GM12865 (cell line): Measurements from ENCODE around the gene SALL4.
A peak's percentile ranks its signal among the peaks of the same experiment; 100 is the strongest.
"Not testable (repeated sequence)": the region's sequence is repeated elsewhere in the genome, so short reads cannot be mapped to it uniquely, and the experiment has no call there.

Experiments
- DNase-seq: peaks from one replicate; pipeline ENCODE4 v3.0.0; 2010; ENCODE audit warnings: low read depth
- H3K4me3 ChIP-seq: 2 replicates; pipeline ENCODE4 v1.5.1; 2011; ENCODE audit warnings: mild to moderate bottlenecking, low read depth, low read length, control low read depth
- TF ChIP-seq, protein P1 (sequence below): IDR thresholded peaks from 2 replicates; pipeline ENCODE4 v1.5.1; 2011; ENCODE audit warnings: low read length, control low read depth, low read depth, inconsistent platforms; ENCODE audit not compliant: insufficient read depth; ENCODE audit errors: missing control alignments

Gene SALL4

DNA sequence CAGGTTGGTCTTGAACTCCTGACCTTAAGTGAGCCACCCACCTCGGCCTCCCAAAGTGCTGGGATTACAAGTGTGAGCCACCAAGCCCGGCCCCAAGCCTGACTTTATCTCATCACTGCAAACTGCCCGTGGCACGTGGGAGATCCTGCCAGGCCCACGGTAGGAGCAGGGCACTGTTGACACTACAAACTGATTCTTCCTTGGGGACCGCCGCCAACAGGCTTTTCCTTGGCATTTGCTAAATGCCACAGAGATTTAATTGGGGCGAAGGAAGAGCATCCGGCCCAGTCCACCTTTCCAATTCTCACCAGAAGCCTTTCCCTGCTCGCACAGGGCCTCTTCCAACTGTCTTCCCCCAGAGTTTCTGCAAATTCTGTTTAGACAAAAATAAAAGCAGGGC is 45.1 kb downstream of the SALL4 start:
- TF ChIP-seq, protein P1, sequence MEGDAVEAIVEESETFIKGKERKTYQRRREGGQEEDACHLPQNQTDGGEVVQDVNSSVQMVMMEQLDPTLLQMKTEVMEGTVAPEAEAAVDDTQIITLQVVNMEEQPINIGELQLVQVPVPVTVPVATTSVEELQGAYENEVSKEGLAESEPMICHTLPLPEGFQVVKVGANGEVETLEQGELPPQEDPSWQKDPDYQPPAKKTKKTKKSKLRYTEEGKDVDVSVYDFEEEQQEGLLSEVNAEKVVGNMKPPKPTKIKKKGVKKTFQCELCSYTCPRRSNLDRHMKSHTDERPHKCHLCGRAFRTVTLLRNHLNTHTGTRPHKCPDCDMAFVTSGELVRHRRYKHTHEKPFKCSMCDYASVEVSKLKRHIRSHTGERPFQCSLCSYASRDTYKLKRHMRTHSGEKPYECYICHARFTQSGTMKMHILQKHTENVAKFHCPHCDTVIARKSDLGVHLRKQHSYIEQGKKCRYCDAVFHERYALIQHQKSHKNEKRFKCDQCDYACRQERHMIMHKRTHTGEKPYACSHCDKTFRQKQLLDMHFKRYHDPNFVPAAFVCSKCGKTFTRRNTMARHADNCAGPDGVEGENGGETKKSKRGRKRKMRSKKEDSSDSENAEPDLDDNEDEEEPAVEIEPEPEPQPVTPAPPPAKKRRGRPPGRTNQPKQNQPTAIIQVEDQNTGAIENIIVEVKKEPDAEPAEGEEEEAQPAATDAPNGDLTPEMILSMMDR, result no peak
- no peak overlapping the region for H3K4me3 ChIP-seq
- no peak for DNase-seq

DNA sequence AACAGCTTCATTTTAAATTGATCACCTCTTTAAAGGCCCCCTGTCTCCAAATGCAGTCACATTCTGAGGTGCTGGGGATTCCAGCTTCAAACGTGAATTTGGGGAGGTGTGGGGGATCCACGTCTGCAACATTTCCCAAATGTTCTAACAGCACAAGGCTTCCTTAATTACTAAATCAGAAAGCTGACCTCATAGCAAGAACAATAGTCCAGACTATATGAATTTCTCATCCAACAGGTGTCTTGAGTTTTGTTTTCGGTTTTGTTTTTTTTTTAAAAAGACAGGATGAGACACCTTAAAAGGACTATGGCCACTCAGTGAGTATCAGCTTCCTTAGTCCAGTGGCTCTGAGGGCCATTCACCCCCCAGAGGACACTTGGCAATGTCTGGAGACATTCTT is 45.7 kb downstream of the SALL4 start:
- TF ChIP-seq, protein P1, result no peak
- peak; percentile 27 for DNase-seq
- H3K4me3 ChIP-seq, result no peak overlapping the region

DNA sequence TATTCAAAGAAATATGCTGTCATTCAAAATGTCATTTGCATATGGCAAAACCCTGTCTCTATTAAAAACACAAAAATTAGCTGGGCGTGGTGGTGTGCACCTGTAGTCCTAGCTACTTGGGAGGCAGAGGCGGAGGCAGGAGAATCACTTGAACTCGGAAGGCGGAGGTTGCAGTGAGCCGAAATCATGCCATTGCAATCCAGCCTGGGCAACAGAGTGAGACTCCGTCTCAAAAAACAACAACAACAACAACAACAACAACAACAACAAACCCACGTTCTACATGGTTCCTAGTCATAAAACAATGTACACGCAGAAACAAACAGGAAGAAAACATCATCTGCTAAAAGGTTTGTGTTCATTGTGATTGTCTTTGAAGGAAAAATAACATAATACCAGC is 49.1 kb downstream of the SALL4 start:
- H3K4me3 ChIP-seq, DNase-seq: not testable (repeated sequence)

DNA sequence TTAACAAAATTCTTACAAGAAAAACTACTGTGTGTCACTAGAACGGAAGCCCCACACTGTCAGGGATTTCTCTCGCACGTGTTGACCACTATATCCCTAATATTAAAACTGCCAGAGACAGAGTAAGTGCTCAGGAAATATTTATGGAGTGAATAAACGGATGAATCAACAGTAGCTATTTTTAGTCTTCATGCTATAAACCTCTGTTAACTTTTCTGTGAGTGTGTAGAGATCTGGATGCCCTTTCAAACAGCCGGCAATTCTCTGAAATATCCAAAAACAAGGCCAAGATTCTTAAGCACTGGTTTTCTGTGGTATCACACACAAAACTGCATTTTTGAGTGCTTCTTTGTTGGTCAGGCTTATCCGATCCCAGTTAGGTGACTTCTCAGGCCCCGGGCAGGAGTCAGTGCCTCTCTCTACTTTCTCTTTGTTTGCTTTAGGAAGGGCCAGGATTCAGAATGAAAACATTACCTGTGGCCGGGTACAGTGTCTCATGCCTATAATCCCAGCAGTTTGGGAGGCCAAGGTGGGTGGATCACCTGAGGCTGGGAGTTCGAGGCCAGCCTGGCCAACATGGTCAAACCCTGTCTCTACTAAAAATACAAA is 49.9 kb downstream of the SALL4 start:
- no peak overlapping the region for H3K4me3 ChIP-seq
- DNase-seq, result no peak
- TF ChIP-seq, protein P1, result no peak

DNA sequence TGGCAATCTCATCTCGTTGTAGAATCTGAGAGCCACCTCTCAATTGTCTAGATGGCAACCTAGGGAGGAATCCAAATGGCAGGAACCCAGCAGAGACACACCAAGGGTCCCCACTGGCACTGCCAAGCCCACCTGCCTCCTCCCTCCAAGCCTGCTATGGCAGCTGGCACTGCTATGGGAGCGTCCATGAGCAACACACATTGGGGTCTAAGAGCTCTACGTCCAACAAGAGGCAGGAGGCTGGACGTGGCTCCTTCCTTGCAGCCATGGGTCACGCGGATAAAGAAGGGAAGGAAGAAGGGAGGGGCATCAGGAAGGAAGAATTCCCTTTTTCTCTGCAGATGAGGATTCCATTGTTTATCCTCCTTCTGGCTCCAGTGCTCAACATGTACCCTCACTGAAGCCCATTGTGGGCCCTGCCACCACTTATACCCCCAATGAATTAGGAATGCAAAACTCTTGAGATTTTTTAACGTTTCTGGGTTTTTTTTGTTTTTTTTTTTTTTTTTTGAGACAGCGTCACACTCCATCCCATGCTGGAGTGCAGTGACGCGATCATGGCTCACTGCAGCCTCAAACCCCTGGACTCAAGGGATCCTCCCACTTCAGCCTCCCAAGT is 51.4 kb downstream of the SALL4 start:
- TF ChIP-seq, protein P1, result no peak
- no peak overlapping the region for H3K4me3 ChIP-seq
- DNase-seq, result no peak

DNA sequence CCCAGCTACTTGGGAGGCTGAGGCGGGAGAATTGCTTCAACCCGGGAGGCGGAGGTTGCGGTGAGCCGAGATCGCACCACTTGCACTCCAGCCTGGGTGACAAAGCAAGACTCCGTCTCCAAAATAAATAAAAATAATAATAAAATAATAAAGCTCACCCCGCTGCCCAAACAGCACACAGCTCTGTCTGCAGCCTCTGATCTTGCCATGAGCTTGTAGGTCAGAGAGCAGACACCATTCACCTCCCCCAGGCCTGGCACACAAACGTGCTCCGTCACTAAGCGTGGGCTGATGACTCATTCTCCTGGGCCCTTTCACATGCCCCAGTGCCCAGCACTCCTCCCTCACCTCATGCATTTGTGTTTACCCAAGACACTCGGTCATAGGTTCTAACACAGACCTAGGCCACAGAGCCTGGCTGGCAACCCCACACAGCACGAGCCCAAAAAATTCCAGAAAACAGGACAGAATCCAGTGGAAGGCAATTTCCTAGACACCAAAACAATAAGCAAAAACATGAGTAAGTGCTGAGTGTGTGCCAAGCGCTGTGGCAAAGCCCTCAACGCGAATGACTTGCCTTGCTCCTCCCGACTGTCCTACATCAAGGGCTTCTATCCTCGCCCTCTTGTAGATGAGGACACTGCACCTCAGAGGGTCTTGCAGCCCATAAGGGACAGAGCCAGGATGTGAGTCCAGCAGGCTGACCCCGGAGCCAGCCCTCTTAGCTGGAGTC is 52.1 kb downstream of the SALL4 start:
- peak; percentile 16 for DNase-seq
- TF ChIP-seq, protein P1, result no peak
- no peak overlapping the region for H3K4me3 ChIP-seq

DNA sequence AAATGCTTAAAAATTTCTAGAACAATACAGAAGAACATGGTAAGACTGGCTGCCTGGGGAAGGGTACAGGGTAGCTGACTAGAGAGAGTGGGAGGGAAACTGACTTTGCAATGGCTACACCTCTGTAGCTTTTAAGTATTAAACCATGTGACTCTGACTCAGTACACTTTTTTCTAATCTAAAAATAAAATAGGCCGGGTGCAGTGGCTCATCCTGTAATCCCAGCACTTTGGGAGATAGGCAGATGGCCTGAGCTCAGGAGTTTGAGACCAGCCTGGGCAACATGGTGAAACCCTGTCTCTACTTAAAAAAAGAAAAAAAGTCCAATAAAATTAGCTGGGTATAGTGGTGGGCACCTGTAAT is 52.7 kb downstream of the SALL4 start:
- DNase-seq, result no peak
- H3K4me3 ChIP-seq, result no peak overlapping the region
- TF ChIP-seq, protein P1, result no peak
